NCI-H446 treated with DMSO at 0.1 percent for 48 hours (cell line): ENCODE measurements around the gene SLC29A2.
"Not testable (repeated sequence)": the region's sequence is repeated elsewhere in the genome, so short reads cannot be mapped to it uniquely, and the experiment has no call there.

Experiments used
- DNase-seq: peaks from one replicate; lab custom pipeline; 2025; lab: John Stamatoyannopoulos, UW

The SLC29A2 gene

DNA sequence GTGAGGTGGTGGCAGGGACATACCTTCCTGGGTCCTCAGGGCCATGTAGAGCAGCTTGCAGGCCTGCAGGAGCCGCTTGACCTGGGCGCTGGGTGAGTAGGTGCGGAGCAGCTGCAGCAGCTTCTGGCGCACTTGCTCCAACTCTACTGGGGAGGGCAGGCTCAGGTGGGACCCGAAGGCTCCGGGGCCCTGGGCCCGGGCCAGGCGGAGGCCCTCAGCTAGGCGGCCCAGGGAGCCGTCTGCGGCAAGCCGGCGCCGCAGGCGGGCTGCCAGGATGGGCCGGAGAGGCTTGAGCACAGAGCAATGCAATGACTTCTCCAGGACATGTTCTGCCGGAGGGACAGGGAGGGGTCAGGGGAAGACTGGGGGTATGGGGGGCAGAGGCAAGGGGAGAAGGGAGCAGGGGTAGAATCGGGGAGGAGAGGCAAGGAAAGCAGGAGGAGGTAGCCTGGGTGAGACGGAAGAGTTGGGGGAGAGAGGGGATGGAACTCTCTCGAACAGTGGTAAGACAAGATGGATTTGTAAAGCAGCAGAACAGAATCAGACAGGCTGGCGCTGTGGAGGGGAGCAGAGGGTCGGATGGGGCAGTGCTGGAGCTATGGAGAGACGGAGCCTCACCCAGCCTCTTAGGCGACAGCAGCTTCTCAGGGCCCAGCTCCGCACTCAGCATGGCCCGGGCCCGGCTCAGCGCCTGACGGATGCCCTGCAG, 37.5 kb downstream of the SLC29A2 start:
- DNase-seq, result no peak

DNA sequence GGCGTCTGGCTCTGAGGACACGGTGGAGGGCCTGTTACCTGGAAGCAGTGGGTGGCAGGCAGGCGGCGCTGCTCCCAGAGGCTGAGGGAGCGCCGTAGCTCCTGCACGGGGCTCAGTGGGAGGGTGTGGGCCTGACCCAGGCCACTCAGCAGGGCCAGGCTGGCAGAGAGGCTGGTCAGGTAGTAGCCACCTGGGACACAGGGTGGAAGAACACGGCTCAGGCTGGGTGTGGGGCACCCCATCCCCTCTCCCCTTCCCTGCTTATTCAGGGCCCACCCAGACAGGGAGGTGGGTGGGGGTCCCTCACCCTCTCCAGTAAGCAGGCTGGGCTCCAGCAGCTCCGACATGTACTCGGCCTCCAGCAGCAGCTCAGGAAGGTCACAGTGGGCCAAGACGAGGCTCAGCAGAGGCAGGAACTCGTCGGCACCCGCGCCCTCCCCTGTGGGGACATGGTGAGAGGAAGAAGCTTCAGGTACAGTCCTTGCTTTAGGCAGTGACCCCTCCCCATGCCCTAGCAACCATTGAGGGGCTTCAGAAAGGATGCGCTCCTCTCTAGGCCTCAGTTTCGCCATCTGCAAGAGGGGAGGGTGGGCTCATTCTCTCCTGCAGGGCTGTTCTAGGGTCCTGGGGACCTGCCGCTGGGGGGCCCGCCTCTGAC, 38.2 kb downstream of the SLC29A2 start:
- no peak for DNase-seq

DNA sequence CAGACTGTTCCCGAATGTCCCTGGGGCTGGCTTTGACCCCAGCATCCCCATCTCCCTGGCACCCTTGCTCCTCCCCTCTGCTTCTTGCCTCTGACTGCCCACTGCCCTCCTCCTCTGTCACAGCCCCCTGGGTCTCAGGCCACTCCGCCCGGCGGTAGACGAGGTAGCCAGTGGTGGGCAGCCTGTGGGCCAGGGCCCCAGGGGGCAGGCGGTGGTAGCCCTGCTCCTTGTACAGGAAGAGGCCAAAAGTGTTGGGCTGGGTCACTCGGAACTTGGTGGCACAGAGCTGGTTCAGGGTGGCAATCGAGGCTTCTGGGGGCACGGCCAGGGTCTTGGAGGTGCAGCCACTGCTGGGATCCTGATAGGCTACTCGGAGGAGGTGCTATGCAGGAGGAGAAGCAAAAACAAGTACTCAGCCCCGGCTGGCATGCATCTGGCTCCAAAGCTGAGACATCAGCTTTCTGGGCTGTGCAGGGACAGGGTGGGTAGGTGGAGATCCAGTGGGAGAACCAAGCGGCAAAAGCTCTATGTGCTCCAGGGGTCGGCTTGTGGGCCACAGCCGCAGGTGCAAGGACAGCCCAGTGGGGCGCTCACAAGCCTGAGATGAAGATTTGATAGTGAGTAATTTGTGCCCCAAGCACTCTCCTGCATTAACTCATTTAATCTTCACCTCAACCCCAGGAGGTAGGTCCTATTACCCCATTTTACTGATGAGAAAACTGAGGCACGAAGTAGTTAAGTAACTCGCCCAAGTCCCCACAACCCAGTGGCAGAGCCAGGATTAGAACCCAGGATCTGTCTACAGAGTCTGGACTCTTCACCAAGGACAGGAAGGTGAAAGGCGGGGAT, 39.0 kb downstream of the SLC29A2 start:
- DNase-seq, result no peak

DNA sequence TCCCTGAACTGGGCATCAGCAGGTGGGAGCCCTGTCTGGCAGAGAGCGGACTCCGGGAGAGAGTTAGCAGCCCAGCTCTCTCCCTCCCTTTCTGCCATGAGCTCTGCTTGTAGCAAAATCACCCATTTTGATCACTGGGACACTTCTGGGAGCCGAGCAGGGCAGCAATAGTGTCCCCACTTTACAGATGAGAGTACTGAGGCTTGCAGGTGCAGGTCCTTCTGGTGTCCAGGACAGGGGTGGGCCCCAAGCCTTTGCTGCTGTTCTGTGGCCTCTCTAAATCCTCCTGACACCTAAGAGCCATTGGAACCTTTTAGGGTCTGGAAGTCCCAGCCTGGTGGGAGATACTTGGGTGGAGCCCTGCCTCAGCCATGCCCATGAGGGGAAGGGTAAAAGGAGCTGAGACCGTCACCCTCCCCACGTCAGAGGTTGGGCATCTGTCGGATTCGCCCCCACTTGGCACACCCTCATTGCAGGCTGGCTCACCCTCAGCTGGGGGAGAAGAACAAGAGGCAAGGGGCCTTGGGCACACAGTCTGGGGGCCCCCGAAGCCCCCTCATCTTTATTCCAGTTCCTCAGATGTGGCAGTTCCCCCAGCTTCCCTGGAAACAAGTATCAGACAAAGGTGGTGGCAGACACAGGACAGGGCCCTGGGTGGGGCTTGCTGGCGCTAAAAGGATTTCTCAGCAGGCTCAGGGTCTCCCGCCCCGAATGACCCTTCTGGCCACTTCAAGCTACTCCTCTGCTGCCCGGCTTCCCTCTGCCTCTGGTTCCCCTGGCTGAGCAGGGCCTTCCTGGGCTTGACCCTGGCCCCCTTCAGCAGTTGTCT, 39.8 kb downstream of the SLC29A2 start:
- no peak for DNase-seq

- no peak for DNase-seq
These were observed 40.6 kb downstream of the SLC29A2 start for GRCh38 chr11:66330931-66331330.

DNA sequence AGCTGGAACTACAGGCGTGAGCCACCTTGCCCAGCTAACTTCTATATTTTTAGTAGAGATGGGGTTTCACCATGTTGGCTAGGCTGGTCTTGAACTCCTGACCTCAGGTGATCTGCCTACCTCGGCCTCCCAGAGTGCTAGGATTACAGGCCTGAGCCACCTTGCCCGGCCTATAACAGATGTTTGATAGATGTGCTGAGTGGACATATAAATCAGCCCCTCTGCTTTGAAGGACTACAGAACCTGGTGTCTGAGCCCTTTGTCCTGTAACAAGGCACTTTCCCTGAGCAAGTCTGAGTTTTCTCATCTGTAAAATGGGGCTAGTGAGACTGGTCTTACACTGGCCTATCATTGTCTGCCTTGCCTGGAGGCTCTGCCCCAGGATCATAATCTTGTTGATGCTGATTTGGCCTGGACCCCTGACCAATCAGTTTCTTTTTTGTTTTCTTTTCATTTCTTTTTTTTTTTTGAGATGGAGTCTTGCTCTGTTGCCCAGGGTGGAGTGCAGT, 42.3 kb downstream of the SLC29A2 start:
- DNase-seq, result no peak

- DNase-seq, result peak; percentile 31
These were observed 43.0 kb downstream of the SLC29A2 start for GRCh38 chr11:66328302-66329144.

GRCh38 chr11:66328031-66328301, 43.6 kb downstream of the SLC29A2 start:
- no peak for DNase-seq

- no peak for DNase-seq
These were observed 44.2 kb downstream of the SLC29A2 start for GRCh38 chr11:66327171-66328030.

- DNase-seq, result no peak
These were observed 45.1 kb downstream of the SLC29A2 start for GRCh38 chr11:66326261-66327111.

GRCh38 chr11:66325263-66325671, 46.3 kb downstream of the SLC29A2 start:
- no peak for DNase-seq

GRCh38 chr11:66324664-66325063, 46.9 kb downstream of the SLC29A2 start:
- DNase-seq, result no peak

DNA sequence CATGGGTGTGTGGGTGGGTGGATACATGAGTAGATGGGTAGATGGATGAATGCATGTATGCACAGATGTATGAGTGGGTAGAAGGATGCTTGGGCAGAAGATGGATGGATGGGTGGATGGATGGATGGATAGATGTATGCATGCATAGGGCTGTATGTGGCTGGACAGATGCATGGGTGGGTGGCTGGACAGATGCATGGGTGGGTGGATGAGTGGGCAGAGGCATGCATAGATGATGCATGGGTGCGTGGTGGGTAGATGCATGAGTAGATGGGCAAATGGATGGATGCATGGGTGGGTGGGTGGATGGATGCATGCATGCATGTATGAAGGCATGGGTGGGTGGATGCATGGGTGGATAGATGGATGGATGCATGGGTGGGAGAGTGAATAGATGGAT, 47.9 kb downstream of the SLC29A2 start:
- DNase-seq, result no peak

GRCh38 chr11:66322732-66323427, 48.7 kb downstream of the SLC29A2 start:
- no peak for DNase-seq

DNA sequence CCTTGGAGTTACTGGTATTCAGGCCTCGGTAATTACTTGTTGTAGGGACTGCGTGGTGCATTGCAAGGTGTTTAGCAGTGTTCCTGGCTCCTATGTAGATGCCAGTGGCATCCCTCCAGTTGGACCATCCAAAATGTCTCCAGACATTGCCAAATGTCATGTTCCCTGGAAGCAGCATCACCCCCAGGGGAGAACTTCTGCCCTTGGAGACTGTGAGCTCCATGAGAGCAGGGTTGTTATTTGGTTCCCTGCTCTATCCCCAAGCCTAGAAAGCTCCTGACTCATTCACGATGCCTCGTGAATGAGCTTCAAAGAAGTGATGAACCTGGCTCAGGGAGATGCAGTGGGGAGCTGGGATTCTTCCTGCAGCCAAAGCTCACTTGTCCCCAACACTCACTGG, 50.0 kb downstream of the SLC29A2 start:
- no peak for DNase-seq

DNA sequence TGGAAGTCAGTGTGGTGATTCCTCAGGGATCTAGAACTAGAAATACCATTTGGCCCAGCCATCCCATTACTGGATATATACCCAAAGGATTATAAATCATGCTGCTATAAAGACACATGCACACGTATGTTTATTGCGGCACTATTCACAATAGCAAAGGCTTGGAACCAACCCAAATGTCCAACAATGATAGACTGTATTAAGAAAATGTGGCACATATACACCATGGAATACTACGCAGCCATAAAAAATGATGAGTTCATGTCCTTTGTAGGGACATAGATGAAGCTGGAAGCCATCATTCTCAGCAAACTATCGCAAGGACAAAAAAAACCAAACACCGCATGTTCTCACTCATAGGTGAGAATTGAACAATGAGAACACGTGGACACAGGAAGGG, 50.8 kb downstream of the SLC29A2 start:
- DNase-seq, result not testable (repeated sequence)

DNA sequence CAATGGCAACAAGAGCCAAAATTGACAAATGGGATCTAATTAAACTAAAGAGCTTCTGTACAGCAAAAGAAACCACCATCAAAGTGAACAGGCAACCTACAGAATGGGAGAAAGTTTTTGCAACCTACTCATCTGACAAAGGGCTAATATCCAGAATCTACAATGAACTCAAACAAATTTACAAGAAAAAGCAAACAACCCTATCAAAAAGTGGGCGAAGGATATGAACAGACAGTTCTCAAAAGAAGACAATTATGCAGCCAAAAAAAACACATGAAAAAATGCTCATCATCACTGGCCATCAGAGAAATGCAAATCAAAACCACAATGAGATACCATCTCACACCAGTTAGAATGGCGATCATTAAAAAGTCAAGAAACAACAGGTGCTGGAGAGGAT, 51.3 kb downstream of the SLC29A2 start:
- not testable (repeated sequence) for DNase-seq

DNA sequence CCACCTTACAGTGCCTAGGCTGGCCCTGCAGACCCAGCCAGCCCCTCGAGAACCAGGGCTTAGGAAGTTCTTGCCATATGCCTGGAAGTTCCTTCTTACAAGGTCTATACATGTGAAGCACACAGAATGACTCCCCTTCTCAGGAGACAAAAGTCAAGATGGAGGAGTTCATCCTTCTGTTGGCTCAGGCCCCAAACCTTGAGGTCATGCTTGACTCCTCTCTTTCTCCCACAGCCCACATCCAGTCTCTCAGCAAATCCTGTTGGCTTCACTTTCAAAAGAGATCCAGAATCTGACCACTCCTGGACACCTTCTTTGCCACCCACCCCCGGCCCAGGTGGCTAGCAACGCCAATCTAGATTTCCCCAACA, 53.0 kb downstream of the SLC29A2 start:
- DNase-seq, result no peak
